NT2/D1 (cell line): ENCODE results near the gene DUSP10.

Experiments
- SUZ12 ChIP-seq: IDR thresholded peaks from 2 replicates; pipeline ENCODE4 v1.6.1; 2011; ENCODE audit not compliant: insufficient read length, insufficient read depth; ENCODE audit errors: extremely low read depth
- YY1 ChIP-seq: IDR thresholded peaks from 2 replicates; pipeline ENCODE4 v1.6.1; 2011; ENCODE audit not compliant: insufficient read length, insufficient read depth
- ZNF274 ChIP-seq: IDR thresholded peaks from 2 replicates; pipeline ENCODE4 v1.6.1; 2011; ENCODE audit warnings: mild to moderate bottlenecking, low read depth, low read length

GRCh38 chr1:221675880-221676800, 65.7 kb downstream of the DUSP10 start:
- TF ChIP-seq ZNF274: no peak
- TF ChIP-seq SUZ12: no peak
- TF ChIP-seq YY1: no peak
